Right atrium auricular region (tissue), 2 donors: ENCODE data around the gene MNT. TPM values are rescaled to one million over a fixed set of nuclear protein-coding genes. Genes with fewer than 3 reads are reported as not detected.

Source experiments
- DNase-seq: peaks from one replicate; pipeline ENCODE4 v3.0.0-alpha.2; 2019; ENCODE audit warnings: low spot score
- H3K27ac ChIP-seq, 2 donors: fragments of 200-600 bp; sonication (generic); 1 replicate in 1 of 2; 2 replicates in 1 of 2; pipeline ENCODE4 v1.5.1; 2016 to 2019
- H3K27me3 ChIP-seq, 2 donors: fragments of 200-600 bp; sonication (generic); one replicate each; pipeline versions ENCODE4 v1.5.1 to v1.6.0; 2017 to 2019
- H3K36me3 ChIP-seq: fragments of 200-600 bp; sonication (generic); one replicate; pipeline ENCODE4 v1.5.1; 2016
- H3K4me1 ChIP-seq, 2 donors: fragments of 200-600 bp; sonication (generic); one replicate each; pipeline versions ENCODE4 v1.5.1 to v1.6.0; 2017 to 2019
- H3K4me3 ChIP-seq, 2 donors: fragments of 200-600 bp; sonication (generic); 1 replicate in 1 of 2; 2 replicates in 1 of 2; pipeline ENCODE4 v1.5.1; 2017 to 2019; ENCODE audit warnings: mild to moderate bottlenecking in 1 of 2, moderate library complexity in 1 of 2
- H3K9me3 ChIP-seq, 2 donors: fragments of 200-600 bp; sonication (generic); one replicate each; pipeline ENCODE4 v1.5.1; 2019
- CTCF ChIP-seq, 2 donors: fragments of 200-600 bp; sonication (generic); IDR thresholded peaks; one replicate each; pipeline ENCODE4 v1.5.1; 2019; ENCODE audit warnings: antibody characterized with exemption in 2 of 2
- total RNA-seq, 2 donors: library from RNA; depleted of rRNA; stranded (reverse); fragments of >200 nt; gene quantifications; one replicate each; pipeline ENCODE4 v1.1.0, GENCODE V29; 2016

Gene MNT
- total RNA-seq, 2 donors from 2014 or later = 3.7 to 7.7 TPM

- Histone ChIP-seq H3K27ac (no peak overlapping the region), H3K27me3 (no peaks in the 10 kb centered on the region), H3K36me3 (peaks cover 17% of the 10 kb centered on the region), H3K4me3 (no peak overlapping the region), H3K4me1 (peaks cover 0 to 37% of the 10 kb centered on the region in 2 donors), H3K9me3 (no peaks in the 10 kb centered on the region)
- TF ChIP-seq CTCF (IDR thresholded peaks at IDR 0.05) = no peak
- no peak for DNase-seq
Observed at GRCh38 chr17:2369039-2369438, 31.8 kb downstream of the MNT start.

- Histone ChIP-seq H3K4me3 (no peak overlapping the region), H3K9me3 (no peaks in the 10 kb centered on the region), H3K36me3 (peaks cover 12% of the 10 kb centered on the region), H3K27me3 (no peaks in the 10 kb centered on the region), H3K4me1 (peaks cover 0 to 44% of the 10 kb centered on the region in 2 donors), H3K27ac (no peak overlapping the region)
- DNase-seq = no peak
- TF ChIP-seq CTCF (IDR thresholded peaks at IDR 0.05) = no peak
Observed at GRCh38 chr17:2368359-2368758, 32.5 kb downstream of the MNT start.

- H3K4me1 ChIP-seq = peaks cover 0 to 45% of the 10 kb centered on the region in 2 donors
- no peak overlapping the region for H3K27ac ChIP-seq
- H3K27me3 ChIP-seq = no peaks in the 10 kb centered on the region
- DNase-seq = no peak
- TF ChIP-seq CTCF (IDR thresholded peaks at IDR 0.05) = no peak
- no peaks in the 10 kb centered on the region for H3K9me3 ChIP-seq
- no peak overlapping the region for H3K4me3 ChIP-seq
- H3K36me3 ChIP-seq = peaks cover 17% of the 10 kb centered on the region
Observed at GRCh38 chr17:2366747-2367494, 33.9 kb downstream of the MNT start.

GRCh38 chr17:2365132-2365531 is 35.7 kb downstream of the MNT start:
- H3K36me3 ChIP-seq = peaks cover 17% of the 10 kb centered on the region
- no peak overlapping the region for H3K27ac ChIP-seq
- no peaks in the 10 kb centered on the region for H3K9me3 ChIP-seq
- no peaks in the 10 kb centered on the region for H3K27me3 ChIP-seq
- no peak for TF ChIP-seq CTCF (IDR thresholded peaks at IDR 0.05)
- peaks cover 0 to 45% of the 10 kb centered on the region in 2 donors for H3K4me1 ChIP-seq
- DNase-seq = no peak
- H3K4me3 ChIP-seq = no peak overlapping the region

GRCh38 chr17:2364763-2365116 is 36.1 kb downstream of the MNT start:
- TF ChIP-seq CTCF (IDR thresholded peaks at IDR 0.05) = no peak
- no peak overlapping the region for H3K4me3 ChIP-seq
- no peak overlapping the region for H3K27ac ChIP-seq
- H3K4me1 ChIP-seq = peaks cover 0 to 41% of the 10 kb centered on the region in 2 donors
- H3K36me3 ChIP-seq = peaks cover 17% of the 10 kb centered on the region
- DNase-seq = no peak
- no peaks in the 10 kb centered on the region for H3K9me3 ChIP-seq
- no peaks in the 10 kb centered on the region for H3K27me3 ChIP-seq
